GM19438 (cell line): Measurements from ENCODE around the gene SMAD9.
A peak's percentile ranks its signal among the peaks of the same experiment; 100 is the strongest.

Experiments used
- ATAC-seq: cut with Tn5 transposase; IDR thresholded peaks from one replicate; pipeline ENCODE4 v1.9.1; 2021; ENCODE audit warnings: low read depth; ENCODE audit not compliant: unreplicated experiment

SMAD9 gene

DNA sequence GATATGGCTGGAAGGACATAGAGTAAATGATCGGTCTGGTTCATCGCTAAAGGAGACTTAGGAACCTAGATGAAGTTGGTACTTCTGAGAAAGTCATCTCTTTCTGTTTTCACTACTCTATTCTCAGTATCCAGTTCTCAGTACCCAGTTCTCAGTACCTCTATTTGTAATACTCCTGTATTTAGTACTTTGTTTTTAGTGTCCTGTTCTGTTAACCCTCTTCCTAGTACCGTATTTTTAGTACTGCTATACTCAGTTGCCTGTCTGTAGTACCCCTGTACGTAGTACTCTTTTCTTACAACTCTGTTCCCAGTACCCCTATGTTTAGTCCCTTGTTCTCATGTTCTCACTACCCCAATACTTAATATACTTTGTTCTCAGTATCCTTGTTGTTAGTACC, 99.8 kb downstream of the SMAD9 start:
- peak; percentile 50 for ATAC-seq

DNA sequence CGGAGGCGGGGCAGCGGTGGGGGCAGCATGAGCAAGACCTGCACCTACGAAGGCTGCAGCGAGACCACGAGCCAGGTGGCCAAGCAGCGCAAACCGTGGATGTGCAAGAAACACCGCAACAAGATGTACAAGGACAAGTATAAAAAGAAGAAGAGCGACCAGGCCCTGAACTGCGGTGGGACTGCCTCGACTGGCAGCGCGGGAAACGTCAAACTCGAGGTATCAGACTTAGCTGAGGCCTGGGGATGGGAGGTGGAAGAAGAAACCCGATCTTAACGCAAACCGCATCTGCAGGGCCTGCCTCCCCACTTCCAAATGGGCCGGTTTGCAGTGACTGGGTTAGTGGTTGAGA, 100.3 kb downstream of the SMAD9 start:
- peak; percentile 16 for ATAC-seq

DNA sequence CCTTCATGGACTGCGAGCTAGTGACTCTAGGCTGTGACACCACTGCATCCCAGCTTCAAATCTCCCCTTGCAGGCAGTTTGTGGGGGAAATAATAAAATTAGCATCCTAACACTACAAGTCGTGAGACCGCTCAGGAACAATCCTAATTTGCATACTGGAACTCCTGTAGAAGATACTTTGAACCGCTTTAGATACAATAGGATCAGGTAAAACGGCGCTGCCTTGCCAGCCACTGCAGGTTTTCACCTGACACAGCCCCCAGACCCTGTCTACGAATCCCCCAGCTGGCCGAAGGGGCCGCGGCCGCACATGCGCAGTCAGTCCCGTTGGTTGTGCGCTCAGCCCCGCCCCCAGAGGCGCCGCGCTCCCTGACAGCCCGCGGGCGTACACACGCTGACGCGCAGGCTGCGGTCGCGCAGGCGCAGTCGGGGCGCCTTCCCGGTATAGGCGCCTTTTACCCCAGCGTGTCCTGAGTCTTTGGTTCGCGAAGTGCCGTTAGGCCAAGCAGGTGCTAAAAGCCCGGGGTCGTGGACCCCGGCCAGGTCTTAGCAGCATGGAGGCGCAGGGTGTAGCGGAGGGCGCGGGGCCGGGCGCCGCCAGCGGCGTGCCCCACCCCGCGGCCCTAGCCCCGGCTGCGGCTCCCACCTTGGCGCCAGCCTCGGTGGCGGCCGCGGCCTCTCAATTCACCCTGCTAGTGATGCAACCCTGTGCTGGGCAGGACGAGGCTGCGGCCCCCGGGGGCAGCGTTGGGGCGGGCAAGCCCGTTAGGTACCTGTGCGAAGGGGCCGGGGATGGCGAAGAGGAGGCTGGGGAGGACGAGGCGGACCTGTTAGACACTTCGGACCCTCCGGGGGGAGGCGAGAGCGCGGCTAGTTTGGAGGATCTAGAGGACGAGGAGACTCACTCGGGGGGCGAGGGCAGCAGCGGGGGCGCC, 101.0 kb downstream of the SMAD9 start, which contains the start of gene RFXAP:
Gene RFXAP (plus strand): TSS at position 419 of the 935 bp plus-strand sequence. CDS start 136 bp downstream, at position 555.
- peak; percentile 72 for ATAC-seq

GRCh38 chr13:36817996-36818803, 101.8 kb downstream of the SMAD9 start:
- ATAC-seq = peak; percentile 0

DNA sequence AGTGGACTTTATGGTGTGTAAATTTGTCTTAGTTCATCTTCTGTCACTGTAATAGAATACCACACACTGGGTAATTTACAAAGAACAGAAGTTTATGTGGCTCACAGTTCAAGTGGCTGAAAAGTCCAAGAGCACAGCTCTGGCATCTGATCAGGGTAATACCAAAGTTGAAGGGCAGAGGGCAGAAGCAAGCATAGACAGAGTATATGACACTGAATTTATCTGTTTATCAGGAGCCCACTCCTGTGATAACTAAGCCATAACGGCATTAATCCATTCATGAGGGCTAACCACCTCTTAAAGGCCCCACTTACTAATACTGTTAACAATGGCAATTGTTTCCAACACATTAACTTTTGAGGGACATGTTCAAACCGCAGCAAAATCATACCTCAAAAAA, 105.0 kb downstream of the SMAD9 start:
- ATAC-seq = no peak

DNA sequence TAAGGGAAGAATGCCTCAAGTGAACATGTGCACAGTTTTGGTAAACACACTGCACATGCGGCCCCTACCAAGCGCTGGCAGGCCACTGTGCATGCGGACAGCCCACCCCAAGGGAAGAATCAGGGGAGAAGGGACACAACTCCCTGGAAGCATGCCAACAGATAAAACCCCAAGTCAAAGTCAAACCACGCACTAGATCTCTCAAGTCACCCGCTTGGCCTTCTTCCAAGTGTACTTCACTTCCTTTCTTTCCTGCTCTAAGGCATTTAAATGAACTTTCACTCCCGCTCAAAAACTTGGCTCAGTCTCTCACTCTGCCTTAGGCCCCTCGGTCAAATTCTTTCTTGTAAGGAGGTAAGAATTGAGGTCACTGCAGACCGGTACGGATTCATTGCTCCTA, 105.6 kb downstream of the SMAD9 start:
- ATAC-seq = no peak

DNA sequence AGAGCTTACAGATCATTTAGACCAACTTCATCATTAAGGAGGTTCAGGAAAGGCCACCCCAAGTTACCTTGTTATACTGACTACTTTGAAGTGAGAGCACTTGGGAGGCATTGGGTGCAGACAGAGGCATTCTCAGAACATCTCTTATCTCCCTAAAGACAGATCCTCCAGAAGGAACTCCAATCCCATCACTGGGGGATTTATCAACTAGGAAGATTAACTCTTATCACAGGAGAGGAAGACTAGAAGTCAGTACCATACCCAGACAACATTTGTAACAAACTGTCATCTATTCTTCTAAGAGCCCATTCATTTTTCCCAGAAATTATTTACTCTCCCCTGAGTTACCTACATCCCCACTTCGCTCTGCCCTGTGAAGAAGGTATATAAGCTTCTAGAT, 106.8 kb downstream of the SMAD9 start:
- no peak for ATAC-seq

DNA sequence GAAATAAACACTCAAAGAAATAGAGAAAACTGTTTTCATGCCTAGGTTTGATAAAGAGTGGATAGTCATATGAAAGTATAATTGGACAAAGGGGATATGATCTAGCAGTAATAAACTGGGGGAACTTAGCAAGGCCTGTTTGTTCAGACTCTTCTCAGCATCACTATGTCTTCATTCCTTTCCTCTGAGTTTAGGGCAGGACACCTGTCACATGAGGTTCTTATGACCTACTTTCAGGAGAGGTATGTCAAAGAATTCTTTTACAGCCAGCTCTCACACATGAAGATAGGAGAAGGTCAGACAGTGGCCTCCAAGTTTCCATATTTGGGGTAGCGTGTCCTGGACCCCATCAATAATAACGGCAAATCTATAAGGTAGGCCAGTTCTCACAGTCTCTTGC, 112.4 kb downstream of the SMAD9 start:
- ATAC-seq = no peak

GRCh38 chr13:36806102-36806501, 113.9 kb downstream of the SMAD9 start:
- ATAC-seq = no peak

- ATAC-seq = no peak
Observed at GRCh38 chr13:36804588-36804987, 115.5 kb downstream of the SMAD9 start.

DNA sequence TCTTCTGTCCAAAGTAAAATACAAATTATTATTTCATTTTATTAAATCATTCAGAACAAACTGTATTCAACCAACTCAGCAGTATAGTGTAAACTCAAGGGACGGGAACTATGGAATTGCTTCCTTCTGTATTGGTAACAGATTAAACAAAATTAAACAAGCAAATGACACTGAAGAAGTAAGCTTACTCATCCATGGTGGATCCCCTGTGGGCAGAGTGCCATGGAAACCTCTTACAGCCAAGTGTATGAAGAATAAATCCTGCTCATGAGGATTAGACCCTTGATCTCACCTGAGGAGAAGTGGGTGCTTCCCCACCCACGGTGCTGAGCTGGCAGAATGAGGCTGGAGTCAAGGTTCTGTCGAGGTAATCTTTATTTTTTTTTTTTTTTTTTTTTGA, 119.0 kb downstream of the SMAD9 start:
- no peak for ATAC-seq

GRCh38 chr13:36796052-36796451, 124.0 kb downstream of the SMAD9 start:
- no peak for ATAC-seq

DNA sequence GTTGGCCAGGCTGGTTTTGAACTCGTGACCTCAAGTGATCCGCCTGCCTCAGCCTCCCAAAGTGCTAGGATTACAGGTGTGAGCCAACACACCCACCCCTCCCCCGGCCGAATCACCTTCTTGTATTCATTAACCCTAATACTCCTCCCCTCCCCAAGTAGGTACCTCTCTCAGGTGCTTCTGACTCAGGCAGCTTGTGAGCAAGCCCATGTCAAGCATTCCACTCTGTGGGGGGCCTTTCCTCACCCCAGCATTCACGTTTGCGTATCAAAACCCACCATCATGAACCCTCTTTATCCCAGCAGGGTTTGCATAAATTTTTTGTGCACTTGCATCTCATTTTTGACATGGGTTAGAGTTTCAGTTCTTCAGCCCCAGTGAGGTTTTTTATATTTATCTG, 124.6 kb downstream of the SMAD9 start:
- no peak for ATAC-seq
